GM19193 (cell line): ENCODE data around the gene LMNTD2.

Experiments used
- POLR2A ChIP-seq: IDR thresholded peaks from 4 replicates; pipeline ENCODE4 v1.6.1; 2011; ENCODE audit not compliant: insufficient read depth, insufficient read length; ENCODE audit errors: extremely low read depth

LMNTD2 gene

DNA sequence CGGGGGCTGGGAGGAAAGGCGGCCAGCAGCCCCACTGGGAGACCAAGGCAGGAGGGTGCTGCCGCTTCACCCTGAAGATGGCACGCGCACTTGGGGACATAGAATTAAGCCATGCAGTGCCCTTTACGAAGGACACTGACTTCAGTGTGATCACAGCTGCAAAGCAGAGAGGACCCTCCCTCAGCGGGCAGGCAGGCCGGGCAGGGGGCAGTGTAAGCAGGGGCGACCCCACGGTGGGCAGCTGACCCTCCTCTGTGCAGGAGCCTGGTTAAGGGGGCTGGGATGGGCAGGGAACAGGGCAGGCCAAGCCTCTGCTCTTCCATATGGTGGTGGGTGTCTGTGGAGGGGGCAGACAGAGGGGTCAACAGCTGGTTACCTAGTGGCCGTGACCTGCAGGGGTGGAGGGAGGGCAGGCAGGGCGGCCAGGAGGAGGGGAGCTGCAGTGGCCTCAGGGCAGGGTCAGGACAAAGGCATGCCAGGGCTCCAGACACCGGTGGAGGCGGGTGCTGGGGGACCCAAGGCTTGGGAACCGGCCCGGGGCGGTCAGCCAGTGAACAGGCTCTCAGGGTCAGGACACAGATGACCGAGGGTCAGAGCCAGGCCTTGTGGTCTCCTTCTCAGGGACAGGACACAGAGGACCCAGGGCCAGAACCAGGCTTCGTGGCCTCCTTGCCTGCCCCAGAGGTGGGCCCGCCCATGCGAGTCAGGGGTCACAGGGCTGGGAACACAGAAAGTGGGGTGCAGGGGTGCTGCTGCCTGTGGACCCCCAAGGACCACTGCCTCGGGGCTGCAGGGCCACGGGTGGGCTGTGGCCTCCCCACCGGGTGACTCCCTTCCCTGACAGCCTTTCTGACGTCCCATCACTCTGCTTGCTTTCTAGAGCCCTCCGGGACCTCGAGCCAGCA, 7.2 kb downstream of the LMNTD2 start:
- no peak for TF ChIP-seq POLR2A

GRCh38 chr11:551596-551995, 8.9 kb downstream of the LMNTD2 start:
- TF ChIP-seq POLR2A = no peak

GRCh38 chr11:551131-551530, 9.4 kb downstream of the LMNTD2 start:
- TF ChIP-seq POLR2A = no peak

DNA sequence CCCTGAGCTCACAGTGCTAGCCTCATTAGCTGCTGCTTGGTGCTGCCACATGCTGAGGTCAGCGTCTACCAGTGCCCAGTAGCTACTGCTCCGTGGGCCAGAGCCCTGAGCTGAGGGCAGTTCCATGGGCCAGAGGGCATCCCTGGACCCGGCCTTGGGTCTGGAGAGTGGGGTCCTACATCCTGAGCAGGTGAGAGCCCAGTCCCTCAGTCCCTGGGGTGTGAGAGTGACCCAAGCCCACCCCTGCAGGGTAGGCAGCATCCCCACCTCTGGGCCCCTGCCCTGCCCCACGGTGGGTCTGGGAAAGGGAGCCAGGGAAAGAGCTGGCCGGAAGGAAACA, 9.8 kb downstream of the LMNTD2 start:
- no peak for TF ChIP-seq POLR2A

- no peak for TF ChIP-seq POLR2A
These were observed 10.4 kb downstream of the LMNTD2 start for GRCh38 chr11:550021-550745.

GRCh38 chr11:548700-549603, 11.6 kb downstream of the LMNTD2 start:
- TF ChIP-seq POLR2A = no peak

GRCh38 chr11:545171-545570, 15.4 kb downstream of the LMNTD2 start:
- no peak for TF ChIP-seq POLR2A

DNA sequence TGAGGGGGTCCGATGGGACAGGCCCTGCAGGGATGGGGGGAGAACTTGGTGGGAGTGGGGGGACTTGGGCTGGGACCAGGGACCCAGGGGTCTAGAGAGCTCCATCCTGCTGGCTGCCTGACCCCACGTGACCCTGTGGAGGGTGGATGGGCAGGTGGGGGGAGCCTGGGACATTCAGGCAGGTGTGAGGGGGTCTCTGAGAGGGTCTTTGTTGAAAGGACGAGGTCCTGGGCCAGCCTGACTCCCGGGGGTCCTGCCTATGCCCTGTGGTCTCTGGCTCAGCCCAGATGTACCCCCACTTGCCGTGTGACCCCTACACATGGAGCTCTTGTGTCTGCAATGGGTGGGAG, 15.7 kb downstream of the LMNTD2 start:
- no peak for TF ChIP-seq POLR2A

DNA sequence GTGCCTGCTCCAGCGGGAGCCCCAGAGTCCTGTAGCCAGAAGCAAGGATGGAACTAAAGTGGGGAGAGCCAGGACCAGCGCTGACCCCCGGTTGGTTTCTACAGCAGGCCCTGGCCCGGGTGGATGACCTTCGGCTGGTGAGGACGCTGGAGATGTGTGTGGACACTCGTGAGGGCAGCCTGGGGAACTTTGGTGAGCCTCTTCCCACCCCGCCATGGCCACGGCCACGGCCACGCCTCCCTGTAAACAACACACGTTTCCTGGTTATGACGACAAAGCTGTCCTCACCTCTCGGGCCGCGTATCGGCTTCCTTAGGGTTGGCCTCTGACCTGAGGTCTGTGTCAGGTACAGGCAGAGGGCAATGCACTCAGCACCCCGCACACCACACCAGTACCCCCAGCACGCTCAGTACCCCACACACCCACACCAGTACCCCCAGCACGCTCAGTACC, 19.1 kb downstream of the LMNTD2 start:
- TF ChIP-seq POLR2A = no peak

DNA sequence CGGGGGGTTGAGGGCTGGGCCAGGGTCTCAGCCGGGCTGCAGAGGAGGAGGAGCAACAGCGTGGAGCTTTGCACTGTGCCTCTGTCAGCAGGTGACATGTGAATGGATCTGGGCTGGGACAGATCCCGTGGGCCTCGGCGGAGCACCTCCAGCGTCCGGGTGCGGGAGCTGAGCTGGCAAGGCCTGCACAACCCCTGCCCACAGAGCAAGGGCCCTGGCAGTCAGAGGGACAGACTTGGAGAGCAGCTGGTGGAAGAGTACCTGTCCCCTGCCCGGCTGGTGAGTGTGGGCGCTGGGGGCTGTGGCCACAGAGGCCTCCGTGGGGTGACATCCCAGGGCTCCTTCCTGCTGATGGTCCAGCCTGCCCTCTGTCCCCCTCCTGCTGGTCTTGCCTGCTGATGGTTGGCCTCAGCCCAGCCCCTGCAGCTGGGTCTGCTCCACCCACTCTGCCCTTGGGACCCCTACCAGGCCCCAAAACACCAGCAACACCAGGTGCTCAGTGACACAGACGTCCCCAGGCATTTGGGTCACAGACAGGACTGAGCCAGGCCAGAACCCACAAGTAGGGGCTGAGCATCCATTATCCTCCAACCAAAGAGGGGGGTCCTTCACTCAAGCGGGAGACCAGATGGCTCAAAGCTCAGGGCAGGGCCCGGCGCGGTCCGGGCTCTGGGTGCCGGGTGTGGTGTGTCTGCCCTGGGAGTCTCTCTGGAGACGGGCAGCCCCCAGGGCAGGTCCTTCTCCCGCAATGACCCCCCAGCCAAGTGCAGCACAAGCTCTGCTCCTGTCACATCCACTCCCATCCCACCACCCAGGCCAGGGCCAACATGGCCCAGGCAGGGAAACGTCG, 19.7 kb downstream of the LMNTD2 start:
- TF ChIP-seq POLR2A = no peak

DNA sequence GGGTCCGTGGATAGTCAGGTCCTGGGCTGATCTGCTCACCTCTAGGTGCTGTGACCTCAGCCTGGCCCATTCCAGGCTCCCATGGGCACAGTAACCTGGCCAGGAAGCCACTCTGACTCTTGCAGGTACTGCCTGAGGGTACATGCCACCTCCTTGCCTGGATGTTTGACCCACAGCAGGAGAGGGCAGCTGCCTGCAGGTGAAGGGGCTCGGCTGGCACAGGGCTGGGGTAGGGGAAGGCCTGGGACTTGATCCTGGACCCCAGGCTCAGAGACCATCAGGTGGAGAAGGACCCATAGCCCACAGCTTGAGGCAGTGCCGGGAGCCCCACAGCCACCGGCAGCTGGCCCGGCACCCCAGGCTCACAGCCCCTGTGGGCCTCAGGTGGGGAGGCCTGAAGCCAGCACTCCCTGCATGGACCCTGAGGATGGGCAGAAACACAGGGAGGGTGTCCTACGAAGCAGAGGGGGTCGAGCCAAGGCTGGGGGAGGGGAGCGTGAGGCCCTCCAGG, 20.5 kb downstream of the LMNTD2 start:
- TF ChIP-seq POLR2A = no peak

DNA sequence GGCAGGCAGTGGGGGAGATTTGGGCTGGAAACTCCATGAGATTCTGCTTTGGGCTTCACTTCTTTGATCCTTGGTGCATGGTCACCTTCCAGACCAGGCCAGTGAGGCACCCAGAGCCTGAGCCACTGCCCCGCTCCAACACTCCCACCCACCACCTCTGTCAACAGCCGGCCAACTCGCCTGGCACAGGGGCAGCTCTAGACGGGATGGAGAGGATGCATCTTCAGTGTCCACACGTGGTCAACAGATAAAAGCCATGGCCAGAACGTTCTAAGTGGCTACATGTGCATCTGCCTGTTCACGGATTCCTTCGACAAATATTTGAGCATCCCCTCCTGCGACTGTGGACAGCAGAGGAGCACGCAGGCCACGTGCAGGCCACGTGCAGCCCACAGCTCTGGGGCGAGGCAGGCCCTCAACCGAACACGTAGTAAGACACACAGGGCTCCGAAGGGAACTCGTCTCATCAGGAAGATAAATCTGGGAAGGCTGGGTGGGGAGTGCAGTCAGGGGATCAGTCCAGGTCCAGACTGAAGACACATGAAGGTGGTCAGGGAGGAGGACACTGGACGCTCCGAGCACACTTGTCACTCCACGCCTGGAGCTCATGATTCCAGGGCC, 22.0 kb downstream of the LMNTD2 start:
- TF ChIP-seq POLR2A = no peak

GRCh38 chr11:537622-538430, 22.7 kb downstream of the LMNTD2 start:
- no peak for TF ChIP-seq POLR2A
